Amniotic stem cell (primary cell): ENCODE measurements around the gene NLRP9.

Experiments
- DNase-seq: peaks from one replicate; lab custom pipeline; 2025; lab: John Stamatoyannopoulos, UW

Gene NLRP9

DNA sequence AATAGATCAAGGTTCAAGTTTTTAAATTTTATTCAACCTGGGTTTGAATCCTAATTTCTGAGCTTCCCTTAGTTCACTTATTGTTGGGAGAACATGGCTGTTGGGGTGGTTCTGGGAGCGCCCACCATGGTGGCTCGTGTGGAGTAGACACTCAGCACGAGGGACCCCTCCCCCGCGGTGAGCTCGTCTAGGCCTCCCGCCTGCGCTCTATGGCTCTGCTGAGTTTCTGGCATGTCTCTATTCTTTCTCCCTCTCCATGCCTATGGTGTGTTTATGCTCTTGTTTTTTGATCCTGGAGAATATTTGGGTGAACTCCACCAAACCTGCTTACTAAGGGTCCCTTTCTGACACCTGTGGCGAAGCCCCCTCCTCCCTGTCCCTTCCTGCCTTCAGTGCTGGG lies 64.7 kb downstream of the NLRP9 start:
- no peak for DNase-seq

DNA sequence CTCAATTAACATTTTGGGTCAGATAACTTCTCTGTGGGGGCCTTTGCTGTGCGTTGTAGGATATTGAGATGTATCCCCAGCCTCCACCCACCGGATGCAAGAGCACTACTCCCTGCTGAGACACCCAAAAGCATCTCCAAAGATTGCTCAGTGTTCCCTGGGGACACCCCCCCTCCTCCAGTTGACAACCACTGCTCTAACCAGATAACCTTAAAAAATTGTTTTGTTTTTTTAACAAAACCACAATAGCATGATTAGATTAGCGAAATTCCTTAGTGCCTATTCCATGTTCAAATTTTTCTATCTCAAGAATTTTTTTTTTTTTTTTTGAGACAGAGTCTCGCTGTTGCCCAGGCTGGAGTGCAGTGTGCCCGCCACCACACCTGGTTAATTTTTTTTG lies 65.8 kb downstream of the NLRP9 start:
- DNase-seq, result no peak

DNA sequence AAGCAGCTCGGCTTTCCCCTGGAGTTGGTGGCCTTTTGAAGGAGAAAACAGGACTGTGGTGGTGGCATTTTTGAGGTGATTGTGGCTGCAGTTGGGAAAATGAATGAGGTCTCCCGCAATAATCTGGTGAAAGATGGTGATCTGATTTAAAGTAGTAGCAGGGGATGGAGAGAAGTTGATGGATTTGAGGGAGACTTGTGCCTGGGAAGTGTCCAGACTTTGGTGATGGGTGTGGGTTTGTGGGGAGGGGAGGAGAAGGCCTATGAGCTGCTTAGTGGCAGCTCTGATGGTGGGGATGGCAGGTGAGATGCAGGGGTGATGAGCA lies 67.2 kb downstream of the NLRP9 start:
- DNase-seq, result no peak

DNA sequence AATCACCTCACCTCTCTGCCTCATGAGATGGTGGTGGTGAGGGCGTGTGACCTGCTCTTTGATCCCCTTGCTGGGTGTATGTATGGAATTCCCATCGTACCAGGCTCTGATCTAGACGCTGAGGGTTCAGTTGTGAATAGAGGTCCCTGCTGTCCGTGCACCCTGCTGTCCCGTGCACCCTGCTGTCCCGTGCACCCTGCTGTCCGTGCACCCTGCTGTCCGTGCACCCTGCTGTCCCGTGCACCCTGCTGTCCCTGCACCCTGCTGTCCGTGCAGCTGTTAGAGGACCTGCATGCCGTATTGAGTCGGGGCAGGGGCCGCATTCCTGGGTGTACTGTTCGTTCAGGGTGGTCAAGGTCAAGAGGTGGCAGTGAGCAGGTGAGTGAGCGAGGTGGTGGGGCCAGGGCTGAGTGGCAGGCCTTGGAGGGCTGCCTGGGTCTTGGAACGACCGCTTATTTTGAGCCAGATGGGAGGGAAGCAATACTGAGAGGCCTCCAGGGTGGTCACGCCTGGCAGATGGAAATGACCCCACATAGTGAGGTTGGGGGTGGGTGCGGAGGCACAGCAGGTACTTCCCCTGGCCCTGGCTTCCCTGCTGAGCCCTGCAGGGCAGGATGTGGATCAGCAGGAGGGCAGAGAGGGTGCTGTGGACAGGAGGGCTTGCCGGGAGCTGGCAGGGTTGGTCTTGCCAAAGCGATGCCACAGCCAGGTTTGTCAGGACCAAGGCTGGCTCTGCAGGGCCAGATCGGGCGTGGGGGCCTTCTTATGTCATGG lies 67.7 kb downstream of the NLRP9 start:
- DNase-seq, result no peak

DNA sequence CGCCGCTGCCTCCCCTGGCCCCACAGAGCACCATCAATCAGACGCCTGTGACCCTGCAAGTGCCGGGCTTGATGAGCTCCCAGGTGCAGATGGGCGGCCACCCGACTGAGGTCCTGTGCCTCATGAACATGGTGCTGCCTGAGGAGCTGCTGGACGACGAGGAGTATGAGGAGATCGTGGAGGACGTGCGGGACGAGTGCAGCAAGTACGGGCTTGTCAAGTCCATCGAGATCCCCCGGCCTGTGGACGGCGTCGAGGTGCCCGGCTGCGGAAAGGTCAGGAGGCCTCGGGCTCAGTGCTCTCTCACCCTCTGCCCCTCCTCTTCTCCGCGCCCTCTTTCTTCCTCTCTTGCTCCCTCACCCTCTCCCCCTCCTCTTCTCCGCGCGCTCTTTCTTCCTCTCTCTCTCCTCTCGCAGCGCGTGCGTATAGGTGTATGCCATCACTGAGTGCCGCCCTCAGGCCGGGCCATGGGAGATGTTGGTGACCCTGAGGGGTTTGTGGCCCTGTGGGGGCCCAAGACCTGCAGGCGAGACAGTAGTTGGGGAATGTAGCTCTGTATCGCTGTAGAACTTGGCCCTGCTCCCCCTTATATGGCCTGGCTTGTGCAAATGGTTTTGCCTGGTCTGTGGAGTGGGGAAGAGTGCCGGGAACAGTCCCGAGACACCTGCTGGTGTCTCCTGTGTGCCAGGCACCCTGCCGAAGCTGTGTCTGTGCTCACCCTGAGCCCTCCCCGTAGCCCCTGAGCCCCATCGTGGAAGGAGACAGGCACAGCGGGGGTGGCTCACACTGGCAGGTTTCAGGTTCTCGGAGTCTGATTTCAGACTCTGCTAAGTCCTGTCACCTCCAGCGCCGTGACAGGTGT lies 68.6 kb downstream of the NLRP9 start:
- DNase-seq, result no peak

DNA sequence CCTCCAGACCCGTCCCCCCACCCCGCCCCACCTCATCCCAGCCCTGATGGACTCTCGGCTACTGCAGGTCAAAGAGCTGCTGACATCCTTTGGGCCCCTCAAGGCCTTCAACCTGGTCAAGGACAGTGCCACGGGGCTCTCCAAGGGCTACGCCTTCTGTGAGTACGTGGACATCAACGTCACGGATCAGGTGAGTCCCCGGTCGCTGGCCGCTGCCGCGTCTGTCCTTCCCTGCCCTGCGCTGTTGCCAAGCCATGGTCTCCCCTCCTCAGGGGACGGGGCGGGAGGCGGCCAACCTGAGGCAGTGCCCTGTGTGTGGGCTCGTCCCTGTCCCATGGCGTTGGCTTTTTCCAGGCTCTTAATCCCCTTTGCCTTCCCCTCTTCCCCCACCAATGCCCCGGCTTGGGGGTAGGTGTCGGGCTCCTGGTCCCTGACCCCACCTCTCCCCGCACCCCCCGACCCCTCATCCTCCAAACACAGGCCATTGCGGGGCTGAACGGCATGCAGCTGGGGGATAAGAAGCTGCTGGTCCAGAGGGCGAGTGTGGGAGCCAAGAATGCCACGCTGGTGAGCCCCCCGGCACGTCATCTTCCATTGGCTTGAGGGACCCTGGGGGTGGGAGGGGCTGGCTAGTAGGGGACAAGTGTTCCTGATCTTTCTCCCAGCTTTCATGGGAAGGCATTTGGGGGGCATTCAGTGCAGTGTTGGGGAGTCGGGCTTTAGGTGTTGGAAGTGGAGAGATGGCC lies 69.4 kb downstream of the NLRP9 start:
- no peak for DNase-seq

DNA sequence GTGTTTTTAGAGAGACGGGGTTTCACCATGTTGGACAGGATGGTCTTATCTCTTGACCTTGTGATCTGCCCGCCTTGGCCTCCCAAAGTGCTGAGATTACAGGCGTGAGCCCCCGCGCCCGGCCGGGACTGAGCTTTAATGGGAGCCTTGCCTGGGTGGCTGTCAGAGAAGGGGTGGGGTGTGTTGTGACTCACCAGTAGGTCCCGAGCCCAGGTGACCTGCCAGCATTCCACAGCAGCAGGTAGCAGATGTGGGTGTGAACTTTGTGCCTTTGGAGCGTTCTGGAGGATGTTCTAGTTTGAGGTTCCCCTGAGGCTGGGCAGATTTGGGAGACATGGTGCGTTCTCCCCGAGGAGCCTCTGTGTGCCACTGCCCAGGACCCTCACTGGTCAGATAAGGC lies 70.2 kb downstream of the NLRP9 start:
- no peak for DNase-seq

DNA sequence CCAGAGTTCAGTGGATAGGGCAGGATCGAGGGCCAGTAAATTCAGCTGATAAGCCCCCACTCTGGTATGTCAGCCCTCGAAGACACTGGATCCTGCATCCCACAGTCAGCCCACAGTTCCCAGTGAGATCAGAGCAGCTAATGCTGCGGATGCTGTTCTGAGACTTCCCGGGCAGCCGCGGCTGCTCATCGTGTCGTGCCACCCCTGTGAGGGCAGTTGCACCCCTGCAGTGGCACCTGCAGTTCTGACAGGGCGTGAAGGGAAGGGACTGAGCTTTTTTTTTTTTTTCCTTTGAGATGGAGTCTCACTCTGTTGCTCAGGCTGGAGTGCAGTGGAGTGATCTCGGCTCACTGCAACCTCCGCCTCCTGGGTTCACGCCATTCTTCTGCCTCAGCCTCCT lies 70.7 kb downstream of the NLRP9 start:
- no peak for DNase-seq

DNA sequence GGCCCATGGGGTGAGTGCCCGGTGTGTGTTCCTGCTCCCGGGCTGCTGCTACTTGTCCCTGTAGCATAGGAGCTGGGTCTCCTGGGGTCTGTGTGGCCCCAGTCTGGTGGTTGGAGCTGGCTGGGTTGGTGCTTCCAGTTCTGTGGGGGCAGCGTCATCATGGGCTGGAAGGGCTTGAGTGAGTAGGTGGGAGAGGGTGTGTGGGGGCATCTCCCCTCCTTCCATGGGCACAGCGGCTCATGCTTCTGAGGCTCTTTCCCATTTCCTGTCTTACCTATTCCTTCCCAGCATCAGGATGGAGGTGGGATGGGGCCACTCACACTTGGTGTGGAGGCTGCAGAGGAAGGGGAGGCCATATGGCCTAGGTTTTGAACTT lies 71.2 kb downstream of the NLRP9 start:
- DNase-seq, result no peak

DNA sequence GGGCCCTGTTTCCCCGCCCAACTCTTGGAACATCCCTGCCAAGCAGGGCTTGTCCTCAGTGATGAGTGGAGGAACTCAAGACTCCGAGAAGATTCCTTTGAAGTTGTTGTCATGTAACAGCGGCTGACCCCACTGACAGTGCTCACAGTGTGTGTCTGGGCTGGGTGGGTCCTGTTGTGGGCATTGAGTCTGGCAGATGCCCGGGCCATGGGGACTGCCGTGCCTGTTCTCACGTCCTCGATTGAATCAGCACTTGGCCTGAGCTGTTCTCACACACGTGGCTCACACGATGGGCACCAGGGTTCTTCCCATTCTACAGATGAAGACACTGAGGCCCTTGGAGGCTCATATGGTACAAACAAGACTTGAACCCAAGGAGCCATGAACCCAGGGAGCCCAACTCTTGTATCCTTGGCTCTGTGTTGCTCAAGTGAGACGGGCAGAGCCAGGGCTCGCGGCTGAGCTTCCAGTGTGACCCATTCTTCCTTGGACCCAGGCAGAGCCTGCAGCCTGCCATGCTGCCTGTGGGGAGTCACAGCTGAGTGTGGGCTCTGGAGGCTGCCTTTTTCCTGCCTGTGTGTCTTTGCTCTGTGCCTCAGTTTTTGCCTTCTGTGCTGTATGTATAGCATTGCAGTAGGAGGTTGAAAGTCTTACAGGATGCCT lies 71.7 kb downstream of the NLRP9 start:
- no peak for DNase-seq

DNA sequence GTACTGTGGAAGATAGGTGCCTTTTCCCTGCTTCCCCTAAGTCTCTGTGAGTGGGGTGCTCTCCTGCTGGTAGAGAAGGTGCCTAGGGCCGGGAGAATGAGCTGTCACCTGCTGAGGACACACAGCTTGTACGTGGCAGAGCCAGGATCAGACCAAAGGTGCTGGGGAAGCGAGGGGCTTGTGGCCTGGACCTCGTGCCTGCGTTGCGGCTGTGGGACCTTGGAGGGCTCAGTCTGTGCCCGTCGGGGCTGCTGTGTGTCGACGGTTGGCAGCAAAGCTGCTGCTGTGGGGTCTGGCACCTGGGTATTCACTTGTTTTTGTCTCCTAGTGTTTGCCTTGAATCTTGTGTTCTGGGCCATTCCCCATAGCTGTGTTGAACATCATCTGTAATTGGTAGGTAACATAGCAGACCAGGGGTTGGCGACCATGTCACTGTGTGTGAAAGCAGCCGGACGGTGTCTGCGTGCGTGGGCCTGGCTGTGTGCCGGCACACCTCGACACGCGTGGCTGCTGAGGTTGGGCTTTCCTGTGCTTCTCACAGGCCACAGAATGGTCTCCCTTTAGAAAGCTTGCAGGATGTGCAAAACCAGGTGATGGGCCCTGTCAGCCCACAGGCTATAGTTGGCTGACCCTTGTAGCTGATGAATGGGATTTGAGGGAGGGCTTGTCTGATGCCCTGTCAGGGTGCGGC lies 74.2 kb downstream of the NLRP9 start:
- no peak for DNase-seq

DNA sequence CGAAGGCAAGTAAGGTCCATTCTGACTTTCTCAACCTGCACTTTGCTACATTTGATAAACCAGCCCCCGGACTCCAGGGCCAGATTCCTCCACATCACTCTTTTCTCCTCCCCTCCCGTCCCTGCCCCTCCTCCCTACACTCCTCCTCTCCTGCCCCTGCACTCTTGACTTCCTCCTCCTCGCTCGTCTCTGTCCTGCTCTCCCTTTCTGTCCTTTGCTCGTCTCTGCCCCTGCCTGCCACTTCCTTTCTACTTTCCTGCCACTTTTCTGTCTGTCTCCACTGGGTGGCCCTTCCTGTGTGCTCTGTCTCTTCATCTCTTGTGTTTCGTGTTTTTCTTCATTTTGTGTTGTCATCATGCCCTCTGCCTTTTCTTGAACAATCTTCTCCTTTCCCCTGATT lies 76.4 kb downstream of the NLRP9 start:
- DNase-seq, result no peak

DNA sequence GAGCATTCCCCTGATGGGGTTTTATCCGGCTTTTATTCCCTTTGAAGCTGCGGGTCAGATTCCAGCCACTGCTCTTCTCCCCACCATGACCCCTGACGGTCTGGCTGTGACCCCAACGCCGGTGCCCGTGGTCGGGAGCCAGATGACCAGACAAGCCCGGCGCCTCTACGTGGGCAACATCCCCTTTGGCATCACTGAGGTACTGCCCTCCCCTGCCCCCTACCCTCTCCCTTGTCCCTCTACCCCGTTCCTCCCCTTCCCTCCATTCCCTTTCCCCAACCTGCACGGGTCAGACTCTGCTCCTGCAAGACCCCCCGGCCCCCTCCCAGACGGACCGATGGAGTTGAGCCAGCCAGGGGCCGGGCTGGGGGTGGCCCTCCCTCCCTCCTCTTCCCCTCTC lies 77.2 kb downstream of the NLRP9 start:
- DNase-seq, result no peak

DNA sequence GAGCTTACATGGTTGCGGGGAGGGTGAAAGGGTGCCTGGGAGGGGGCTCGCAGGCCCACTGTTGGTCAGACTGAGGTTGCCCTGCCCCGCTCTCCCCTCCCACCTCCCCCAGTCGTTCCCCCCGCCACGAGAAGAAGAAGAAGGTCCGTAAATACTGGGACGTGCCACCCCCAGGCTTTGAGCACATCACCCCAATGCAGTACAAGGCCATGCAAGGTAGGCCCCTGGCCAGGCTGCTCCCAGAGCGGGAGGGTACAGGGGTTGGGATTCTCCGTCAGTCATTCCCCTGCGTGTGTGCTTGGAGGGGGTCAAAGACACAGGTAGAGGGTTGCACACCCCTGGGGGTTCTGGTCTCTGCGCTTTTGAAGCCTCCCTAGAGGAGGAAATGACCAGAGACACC lies 77.8 kb downstream of the NLRP9 start:
- no peak for DNase-seq

DNA sequence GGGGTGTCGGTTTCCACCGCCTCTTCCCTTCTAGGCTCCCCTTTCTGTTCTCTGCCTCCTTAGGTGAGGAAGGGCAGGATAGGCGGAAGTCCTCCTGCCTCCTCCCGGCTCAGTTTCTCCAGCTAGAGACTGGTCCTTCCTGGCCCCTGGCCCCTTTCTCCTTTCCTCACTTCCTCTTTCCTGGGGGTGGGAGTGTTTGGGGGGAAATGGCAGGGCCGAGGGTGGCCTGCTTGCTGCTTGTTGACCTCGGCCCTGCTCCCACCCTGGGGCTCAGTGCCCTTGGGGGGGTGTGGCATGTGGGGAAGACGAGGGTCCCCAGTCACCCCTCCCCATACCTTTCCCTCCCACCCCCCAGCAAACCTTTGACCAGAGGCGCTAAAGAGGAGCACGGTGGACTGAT lies 78.4 kb downstream of the NLRP9 start:
- no peak for DNase-seq

DNA sequence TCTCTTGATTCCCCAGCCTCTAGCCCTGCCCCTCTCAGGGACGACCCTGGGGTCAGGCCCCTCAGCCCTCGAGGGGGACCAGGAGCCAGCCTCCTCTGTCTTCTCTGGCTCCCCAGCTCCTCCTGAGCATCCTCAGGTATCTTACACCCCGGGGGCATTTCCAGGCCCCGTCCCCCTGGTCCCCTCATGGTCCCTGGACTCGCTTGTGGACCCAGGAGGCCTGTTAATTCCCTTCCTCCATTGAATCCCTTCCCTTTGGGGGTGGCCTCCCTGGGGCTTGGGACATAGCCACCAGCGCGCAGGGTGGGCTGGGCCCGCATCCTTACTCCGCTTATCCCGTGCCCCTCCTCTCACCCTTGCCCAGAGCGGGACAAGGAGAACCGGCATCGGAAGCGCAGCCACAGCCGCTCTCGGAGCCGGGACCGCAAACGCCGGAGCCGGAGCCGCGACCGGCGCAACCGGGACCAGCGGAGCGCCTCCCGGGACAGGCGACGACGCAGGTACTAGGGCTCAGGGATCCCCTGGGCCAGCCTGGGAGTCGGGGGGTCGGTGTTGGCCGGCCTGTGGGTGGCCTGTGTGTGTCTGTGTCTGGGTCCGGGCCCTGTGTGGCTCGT lies 79.2 kb downstream of the NLRP9 start:
- no peak for DNase-seq
